GM04504 (cell line): ENCODE data around the gene DLG2.

ENCODE experiments used
- DNase-seq: peaks from one replicate; pipeline ENCODE4 v3.0.0-alpha.2; 2012; ENCODE audit warnings: low read depth

DLG2 gene

GRCh38 chr11:83680321-83680720 is 1946.8 kb downstream of the DLG2 start:
- DNase-seq, result no peak

- no peak for DNase-seq
Measured at GRCh38 chr11:83678831-83679584, 1948.1 kb downstream of the DLG2 start.

DNA sequence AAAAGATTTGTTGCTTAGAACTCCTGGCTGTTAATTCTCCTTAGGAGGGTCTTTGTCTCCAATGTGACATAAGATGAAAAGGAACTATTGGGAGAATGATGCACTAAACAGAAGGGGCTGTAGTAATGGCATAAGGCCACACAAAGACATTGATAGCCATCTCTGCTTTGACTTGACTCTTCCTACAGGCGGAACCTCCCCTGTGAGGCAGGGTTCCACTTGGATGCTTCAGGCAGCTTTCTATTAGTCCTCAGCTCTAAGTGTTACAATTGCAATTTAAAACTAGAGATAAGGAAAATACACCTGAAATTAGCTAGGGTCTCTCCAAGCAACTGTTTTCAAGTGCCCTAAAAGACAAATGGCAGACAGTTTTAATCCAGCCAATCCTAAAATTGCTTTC is 1949.4 kb downstream of the DLG2 start:
- no peak for DNase-seq

DNA sequence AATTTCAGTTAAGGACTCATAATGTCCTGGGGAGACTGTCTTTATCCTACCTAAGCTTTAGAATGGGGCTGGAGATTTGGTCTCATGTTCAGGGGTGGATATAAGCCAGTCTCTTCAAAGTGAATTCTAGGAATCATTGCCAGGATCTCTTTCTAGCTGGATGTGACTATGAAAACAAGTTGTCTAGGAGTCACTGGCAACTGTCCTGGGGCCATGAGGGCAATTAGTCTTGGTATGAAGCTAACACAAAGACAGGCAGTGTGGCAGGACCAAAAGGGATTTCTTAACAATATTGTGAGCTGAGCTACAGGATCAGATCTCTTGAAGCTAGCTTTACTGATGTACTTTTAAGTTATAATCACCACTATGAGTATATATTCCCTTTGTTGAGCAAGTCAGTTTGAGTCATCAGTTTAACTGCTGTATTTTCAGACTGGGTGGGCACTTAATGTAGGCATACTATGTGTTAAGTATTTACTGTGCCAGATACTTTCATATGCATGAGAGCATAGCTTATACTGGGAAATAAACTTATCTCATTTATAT is 1951.0 kb downstream of the DLG2 start:
- DNase-seq, result no peak

DNA sequence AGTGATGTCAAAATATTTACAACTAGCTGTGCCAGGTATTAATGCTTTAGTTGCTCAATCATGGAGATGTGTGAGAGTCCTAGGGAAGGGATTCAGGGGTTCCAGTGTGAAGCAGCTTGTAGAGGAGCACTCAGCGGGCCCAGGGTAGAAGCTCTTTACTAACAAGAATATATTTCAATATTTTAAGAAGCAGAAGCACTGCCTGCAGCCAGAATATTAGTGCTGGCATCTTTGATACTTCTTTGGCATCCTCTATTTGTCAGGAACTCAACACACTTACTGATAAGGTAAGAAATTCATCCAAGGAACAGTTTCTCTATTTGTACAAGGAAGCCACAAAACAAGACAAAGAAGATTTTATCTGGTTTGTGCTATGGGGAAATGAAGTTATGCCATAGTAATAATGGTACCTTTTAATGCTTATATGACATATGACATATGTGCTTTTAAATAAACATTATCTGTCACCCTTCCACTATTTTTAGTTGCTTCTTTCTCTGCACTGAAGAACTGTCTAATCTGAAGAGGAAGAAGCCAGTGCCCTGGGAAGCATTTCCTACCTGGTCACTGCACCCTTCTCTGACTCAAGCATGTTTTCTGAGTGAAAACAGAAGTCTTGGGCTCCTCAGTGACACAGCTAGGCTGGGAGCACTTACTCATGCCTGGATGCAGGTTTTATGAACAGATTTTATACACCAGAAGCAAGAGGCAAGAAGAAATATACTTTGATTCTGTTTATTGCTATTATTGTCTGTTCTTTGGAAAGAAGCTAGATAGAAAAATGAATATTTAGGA is 1952.8 kb downstream of the DLG2 start:
- no peak for DNase-seq

DNA sequence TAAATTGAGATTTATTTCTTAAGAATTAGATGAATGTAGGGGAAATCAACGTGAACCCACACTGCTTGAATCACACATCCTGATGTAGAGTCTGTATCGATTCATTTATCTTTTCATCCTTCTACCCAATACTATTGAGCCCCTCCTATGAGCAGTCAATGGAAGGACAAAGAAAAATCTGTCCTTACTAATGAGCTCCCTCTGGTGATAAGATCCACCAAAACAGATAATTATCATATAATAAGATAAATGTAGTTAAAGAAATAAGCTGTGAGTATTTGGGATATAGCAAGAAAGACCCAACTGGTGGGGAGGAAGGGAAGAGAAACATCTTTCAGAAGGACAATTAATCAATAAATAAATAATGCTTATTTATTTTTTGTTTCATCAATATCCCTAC is 1955.9 kb downstream of the DLG2 start:
- DNase-seq, result no peak

- DNase-seq, result no peak
Measured at GRCh38 chr11:83666149-83666548, 1961.0 kb downstream of the DLG2 start.

DNA sequence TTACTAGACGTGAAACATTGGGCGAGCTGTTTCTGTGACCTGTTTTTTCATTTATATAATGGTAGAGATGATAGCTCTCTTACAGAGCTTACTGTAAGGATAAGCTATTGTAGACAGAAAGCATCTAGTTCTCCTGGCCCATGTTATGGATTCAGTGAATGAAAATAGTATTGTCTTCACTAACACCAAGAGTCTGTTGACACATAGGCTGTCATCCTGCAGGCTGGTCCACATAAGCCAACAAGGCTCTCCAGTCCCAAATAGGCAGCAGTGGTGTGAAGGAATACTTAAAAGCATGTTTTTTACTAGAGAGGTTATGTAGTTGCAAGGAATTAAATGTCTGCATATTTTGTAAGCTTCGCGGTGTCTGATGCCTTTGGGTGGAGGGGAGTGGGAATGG is 1963.2 kb downstream of the DLG2 start:
- no peak for DNase-seq

DNA sequence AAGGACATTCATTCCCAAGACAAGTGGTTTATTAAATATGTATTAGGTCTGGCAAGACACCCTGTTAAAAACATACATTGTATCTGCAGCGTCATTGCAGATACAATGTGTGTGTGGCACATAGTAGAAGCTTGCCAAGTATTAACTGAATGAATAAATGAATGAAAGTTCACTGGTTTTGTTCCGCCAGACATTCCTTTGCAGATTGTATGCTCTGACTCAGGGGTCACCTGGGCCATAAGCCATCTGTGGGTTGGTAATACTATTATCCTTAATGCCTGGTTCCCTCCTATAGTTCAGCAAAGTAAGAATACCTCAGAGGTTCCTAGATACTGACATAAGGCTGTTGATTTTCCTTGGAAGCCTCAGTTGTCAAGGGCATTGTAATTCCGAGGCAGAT is 1963.7 kb downstream of the DLG2 start:
- no peak for DNase-seq

GRCh38 chr11:83662494-83662893 is 1964.7 kb downstream of the DLG2 start:
- DNase-seq, result no peak

GRCh38 chr11:83661491-83662350 is 1965.4 kb downstream of the DLG2 start:
- no peak for DNase-seq

- DNase-seq, result no peak
Measured at GRCh38 chr11:83659466-83659865, 1967.7 kb downstream of the DLG2 start.

DNA sequence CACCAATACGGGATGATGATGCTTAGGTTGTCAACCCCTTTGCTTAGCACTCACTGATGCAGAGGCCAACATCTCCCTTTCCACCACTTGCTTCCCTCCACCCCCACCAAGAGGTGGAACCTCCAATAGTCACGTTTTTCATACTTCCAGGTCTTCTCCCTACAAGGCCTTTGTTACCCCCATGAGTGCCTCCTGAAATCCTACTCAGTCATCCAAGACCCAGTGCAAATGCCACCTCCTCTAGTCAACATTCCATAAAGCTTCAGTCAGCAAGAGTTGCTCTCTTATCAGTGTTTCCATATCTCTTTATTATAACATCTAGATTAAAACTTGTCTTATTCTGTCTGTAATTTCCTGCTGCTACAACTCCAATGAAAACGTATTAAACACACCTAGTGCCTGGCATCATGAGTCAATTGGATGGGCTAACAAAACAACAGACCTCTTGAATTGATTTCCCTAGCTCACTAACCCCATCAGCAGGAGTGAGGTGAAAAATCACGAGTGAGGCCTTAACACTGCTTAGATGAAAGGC is 1970.3 kb downstream of the DLG2 start:
- DNase-seq, result no peak

- DNase-seq, result no peak
Measured at GRCh38 chr11:83655976-83656375, 1971.2 kb downstream of the DLG2 start.

DNA sequence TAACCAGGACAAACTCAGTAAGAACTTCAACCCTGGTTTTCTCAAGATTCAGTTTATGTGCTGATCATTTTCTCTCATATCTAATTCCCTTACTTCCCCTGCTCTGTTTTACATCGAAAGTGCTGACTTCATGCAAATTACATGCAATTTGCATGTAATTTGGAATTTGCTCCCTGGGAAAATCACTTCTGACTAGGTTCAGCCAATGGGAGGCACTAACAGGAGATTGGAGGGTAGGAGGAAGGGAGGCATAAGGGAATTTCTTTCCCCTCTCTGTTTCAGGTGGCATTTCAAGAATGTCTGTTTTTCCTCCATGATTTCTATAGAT is 1977.7 kb downstream of the DLG2 start:
- DNase-seq, result no peak

DNA sequence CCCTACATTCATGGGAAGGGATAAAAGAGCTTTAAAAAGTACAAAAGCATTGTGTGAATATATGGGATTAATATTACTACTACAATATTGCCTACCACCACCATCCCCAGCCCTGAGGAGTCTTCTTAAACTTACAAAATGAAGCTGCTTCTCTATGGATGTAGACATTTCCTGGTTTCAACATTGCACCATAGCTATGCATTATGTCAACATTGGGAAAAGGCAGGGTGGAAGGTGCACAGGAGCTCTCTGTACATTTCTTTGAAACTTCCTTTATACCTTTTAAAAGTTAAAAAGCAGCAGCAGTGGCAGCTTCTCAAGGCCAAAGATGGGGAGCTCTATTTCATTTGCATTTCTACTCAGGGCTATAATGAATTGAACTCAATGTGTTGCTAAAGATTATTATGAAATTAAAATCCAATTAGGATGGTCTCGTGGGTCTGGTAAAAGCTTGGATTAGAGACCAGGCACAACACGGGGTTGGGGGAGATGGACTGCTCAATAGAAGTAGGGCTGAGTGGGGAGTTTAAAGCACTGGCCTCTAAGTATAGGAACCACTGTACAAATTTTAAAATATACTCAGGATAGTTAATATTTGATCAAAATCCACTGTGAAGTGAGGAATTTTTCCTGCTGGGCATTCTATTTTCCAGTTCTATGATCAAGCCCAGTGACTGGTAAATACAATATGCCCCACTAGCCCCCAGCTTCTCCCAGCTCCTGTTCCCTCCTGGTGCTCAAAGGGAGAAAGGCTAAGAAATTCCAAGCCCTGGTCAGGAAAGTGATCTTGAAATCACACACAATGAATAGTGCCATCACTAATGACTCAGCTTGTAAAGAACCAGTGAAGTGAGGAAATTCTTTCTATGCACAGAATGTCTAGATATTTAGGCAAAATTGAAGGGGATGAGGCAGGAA is 1978.3 kb downstream of the DLG2 start:
- DNase-seq, result no peak

GRCh38 chr11:83645561-83645960 is 1981.6 kb downstream of the DLG2 start:
- DNase-seq, result no peak

- no peak for DNase-seq
Measured at GRCh38 chr11:83643115-83643514, 1984.0 kb downstream of the DLG2 start.

DNA sequence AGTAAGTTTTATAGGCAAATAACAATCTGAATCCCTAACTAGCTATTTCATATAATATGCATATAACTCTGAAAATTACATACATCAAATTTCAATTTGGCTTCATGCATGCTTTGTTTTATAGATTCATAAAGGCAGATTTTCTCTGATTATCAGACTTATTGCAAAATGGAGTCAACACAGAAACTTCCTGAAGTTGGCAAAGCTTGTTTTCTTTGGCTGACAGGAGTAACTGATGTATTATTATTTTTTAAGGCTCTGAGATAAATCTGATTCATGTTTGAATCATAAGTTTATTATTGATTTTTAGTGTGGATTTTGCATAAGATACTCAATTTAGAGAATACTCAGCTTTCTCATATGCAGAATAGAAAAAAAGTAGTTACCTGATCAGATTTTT is 1984.6 kb downstream of the DLG2 start:
- DNase-seq, result no peak

DNA sequence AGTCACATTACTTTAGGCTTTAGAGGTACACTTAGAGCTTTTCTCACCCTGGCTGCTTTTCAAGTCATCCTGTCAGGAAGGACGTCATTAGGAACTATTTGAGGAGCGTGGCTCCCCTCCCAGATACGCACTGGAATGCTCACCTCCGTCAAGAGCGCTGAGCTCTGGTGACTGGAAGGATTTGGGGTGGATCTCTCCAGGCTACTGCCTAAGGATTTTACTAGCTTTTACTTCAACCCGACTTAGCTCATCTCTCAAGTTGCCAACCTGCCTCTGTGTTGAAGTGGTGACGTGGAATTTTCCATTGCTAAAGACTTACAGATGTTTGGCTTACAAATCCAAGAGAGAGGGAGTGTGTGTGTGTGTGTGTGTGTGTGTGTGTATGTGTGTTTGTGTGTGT is 1985.6 kb downstream of the DLG2 start:
- peak; percentile 53 for DNase-seq
